AG04450 (cell line): ENCODE data around the gene NDUFA1. TPM values are rescaled to one million over a fixed set of nuclear protein-coding genes. Genes with fewer than 3 reads are reported as not detected.

ENCODE experiments used
- CTCF ChIA-PET: fragments of 300-600, 350-600 bp; formaldehyde crosslinking; extraction: SDS; loops from one replicate; lab custom pipeline; 2022; ENCODE audit warnings: antibody characterized with exemption, inconsistent platforms; lab: Charles Lee
- POLR2A ChIA-PET: fragments of 350-600 bp; formaldehyde crosslinking; extraction: SDS; loops from one replicate; lab custom pipeline; 2021; ENCODE audit warnings: antibody characterized with exemption, inconsistent platforms; lab: Yijun Ruan, JAX
- DNase-seq: peaks from one replicate; pipeline ENCODE4 v3.0.0-alpha.2; 2011; ENCODE audit warnings: low read depth, low spot score
- H3K27ac ChIP-seq: one replicate; pipeline ENCODE4 v1.5.1; 2012; ENCODE audit warnings: low read depth, low read length, control low read depth
- H3K27me3 ChIP-seq: one replicate; pipeline ENCODE4 v1.6.0; 2012; ENCODE audit warnings: low read length; ENCODE audit not compliant: control insufficient read depth, insufficient read depth
- H3K4me3 ChIP-seq: 2 replicates; pipeline ENCODE4 v1.5.1; 2011; ENCODE audit warnings: mild to moderate bottlenecking, low read depth, low read length, control low read depth
- H3K9me3 ChIP-seq: 2 replicates; pipeline ENCODE4 v1.5.1; 2012; ENCODE audit warnings: low read length; ENCODE audit not compliant: control insufficient read depth, insufficient read depth
- polyA plus RNA-seq: library from polyadenylated mRNA; depleted of rRNA; stranded (reverse); fragments of >200 nt; gene quantifications from 2 replicates; pipeline ENCODE4 v1.2.3, GENCODE V29; 2011
- TF ChIP-seq, protein P1 (sequence below): IDR thresholded peaks from 2 replicates; pipeline ENCODE4 v1.5.1; 2011; ENCODE audit warnings: low read depth, low read length, control low read depth, inconsistent platforms

Gene NDUFA1
- polyA plus RNA-seq, 1 experiment, result 215 TPM

DNA sequence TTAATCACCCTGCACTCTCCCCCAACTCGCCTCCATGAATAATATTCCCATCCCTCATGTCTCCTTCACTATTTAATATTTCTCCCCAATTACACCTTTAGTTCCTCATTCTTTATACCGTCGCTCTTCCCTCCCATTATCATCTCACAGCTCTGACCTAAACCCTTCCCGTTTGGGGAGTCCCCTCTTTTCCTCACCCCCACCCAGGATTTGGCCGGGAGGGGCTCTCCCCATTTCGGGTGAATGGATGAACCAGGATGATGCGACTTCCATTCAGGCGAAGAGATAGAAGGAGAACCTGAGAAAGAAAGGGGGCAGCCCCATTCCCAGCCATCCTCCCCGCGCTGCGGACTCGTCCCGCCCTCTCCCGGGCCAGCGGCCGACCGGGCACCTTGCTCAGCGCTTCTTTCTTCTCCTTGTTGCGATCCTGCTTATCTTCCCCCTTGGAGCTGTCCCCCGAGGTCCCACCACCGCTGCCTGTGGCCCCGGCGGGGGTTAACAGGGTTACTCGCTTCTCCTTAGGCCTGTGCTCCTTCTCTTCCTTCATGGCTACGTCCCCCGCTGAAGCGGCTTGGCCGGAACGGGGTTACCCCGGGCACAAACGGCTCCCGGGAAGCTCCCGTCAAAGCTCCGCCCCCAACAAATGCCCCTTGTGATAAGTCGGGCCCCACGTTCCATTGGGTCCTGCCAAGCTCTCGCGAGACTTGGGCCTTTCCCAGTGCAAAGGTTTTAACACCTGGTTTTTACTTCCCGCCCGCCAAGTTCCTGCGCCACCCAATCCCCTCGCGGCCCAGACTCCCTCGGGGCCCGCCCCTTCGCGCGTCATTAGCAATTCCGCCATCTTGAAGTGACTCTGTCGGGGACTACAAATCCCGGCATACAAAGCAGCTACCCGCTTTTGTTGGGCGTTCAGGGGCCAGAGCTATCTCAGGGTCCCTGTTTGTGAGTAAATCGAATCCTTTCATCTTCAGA is 19.0 kb upstream of the NDUFA1 start, which contains the start of gene UPF3B:
TSS of gene UPF3B (minus strand) at position 582 of the 972 bp plus-strand sequence. CDS start at position 547, 35 bp downstream.
- CTCF ChIA-PET, result interaction anchor here (0.6 to 1.0 kb wide), 4 partner anchors 12 to 243 kb away, joined by 3 to 5 read pairs (median 4); partner anchors contain the start of gene RPL39
- DNase-seq, result peak; percentile 96
- POLR2A ChIA-PET, result interaction anchor here (0.5 to 1.9 kb wide), 6 partner anchors 17 to 278 kb away, joined by 3 to 28 read pairs (median 6); partner anchors contain the start of genes NDUFA1, RNF113A, RPL39 and UBE2A
- Histone ChIP-seq H3K27me3 (no peaks in the 10 kb centered on the region), H3K9me3 (no peaks in the 10 kb centered on the region), H3K4me3 (peak within 1 kb of the TSS; percentile 72), H3K27ac (peak within 1 kb of the TSS; percentile 77)
- TF ChIP-seq, protein P1, sequence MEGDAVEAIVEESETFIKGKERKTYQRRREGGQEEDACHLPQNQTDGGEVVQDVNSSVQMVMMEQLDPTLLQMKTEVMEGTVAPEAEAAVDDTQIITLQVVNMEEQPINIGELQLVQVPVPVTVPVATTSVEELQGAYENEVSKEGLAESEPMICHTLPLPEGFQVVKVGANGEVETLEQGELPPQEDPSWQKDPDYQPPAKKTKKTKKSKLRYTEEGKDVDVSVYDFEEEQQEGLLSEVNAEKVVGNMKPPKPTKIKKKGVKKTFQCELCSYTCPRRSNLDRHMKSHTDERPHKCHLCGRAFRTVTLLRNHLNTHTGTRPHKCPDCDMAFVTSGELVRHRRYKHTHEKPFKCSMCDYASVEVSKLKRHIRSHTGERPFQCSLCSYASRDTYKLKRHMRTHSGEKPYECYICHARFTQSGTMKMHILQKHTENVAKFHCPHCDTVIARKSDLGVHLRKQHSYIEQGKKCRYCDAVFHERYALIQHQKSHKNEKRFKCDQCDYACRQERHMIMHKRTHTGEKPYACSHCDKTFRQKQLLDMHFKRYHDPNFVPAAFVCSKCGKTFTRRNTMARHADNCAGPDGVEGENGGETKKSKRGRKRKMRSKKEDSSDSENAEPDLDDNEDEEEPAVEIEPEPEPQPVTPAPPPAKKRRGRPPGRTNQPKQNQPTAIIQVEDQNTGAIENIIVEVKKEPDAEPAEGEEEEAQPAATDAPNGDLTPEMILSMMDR, result no peak

DNA sequence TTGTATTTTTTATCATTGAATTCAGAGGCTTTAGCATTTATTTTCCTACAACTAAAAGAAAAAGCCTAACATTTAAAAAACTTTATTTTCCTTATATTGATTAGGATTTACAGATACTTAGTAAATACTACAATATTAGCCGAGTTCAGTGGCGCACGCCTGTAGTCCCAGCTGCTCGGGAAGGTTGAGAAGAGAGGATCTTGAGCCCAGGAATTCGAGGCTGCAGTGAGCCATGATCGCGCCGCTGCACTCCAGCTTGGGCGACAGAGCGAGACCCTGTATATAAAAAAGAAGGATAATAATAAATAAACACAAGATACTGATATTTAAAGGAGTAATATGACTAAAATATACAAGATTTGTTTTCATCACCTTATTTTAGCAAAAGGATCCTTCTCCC is 18.2 kb upstream of the NDUFA1 start:
- CTCF ChIA-PET, result interaction anchor here (0.6 to 1.0 kb wide), 4 partner anchors 11 to 244 kb away, joined by 3 to 5 read pairs (median 4); partner anchors contain the start of gene RPL39
- Histone ChIP-seq H3K9me3 (no peaks in the 10 kb centered on the region), H3K4me3 (peak overlapping the region; percentile 43), H3K27me3 (no peaks in the 10 kb centered on the region), H3K27ac (no peak overlapping the region)
- TF ChIP-seq, protein P1, result no peak
- POLR2A ChIA-PET, result interaction anchor here (0.9 to 1.9 kb wide), 5 partner anchors 17 to 279 kb away, joined by 3 to 28 read pairs (median 7); partner anchors contain the start of genes NDUFA1, RNF113A, RPL39 and UBE2A
- DNase-seq, result no peak

DNA sequence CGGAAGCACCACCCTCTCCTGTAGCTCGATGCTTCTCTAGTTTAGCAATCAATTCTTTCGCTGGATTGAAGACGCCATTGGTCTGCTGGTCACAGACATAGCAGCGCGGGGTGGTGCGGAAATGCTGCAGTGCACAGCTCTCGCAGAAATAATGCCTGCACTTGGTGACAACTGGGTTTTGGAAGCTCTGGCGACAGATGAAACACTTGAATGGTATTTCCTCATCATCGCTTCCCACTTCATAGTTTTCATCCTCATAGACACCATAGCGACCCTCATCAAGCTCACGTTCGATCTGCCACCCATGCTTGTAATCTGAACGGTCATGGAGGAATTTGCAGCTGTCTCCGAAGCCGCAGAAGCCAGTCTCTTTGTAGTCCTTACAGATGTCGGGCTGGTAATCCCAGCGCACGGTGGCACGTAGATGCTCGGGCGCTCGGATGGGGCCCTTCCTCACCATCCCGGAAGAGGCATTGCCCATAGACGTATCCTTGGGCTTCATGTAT is 953 bp upstream of the NDUFA1 start:
- DNase-seq, result no peak
- ChIA-PET CTCF (interaction anchor here (1.2 kb wide), 1 partner anchor 172 kb away, joined by 4 read pairs; no protein-coding TSS in a partner anchor), POLR2A (interaction anchor here (1.0 to 1.9 kb wide), 3 partner anchors 18 to 79 kb away, joined by 7 to 9 read pairs (median 7); partner anchors contain the start of genes RPL39 and UPF3B)
- Histone ChIP-seq H3K27ac (peak overlapping the region; percentile 91), H3K9me3 (no peaks in the 10 kb centered on the region), H3K4me3 (peak overlapping the region; percentile 75), H3K27me3 (no peaks in the 10 kb centered on the region)
- TF ChIP-seq, protein P1, result no peak

DNA sequence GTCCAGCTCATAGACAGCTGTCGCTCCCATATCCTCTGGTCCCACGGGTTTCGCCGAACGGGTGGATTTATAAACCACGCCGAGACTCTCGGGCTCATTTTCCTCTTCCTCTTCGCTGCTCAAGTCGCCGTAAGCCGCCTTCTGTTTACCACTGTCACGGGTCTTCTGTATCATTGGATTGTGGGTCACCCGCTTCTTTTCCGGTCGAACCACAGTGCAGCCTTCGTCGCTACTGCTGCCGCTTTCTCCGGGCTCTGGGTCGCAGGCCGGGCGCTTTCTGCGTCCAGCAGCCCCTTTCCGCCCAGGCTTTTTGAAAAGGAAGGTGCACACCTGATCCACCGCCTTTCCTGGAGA is 410 bp upstream of the NDUFA1 start:
- POLR2A ChIA-PET, result interaction anchor here (0.5 to 1.0 kb wide), 3 partner anchors 18 to 144 kb away, joined by 3 to 7 read pairs (median 7); partner anchors contain the start of genes RPL39 and UPF3B
- CTCF ChIA-PET, result interaction anchor here (1.2 kb wide), 1 partner anchor 173 kb away, joined by 4 read pairs; no protein-coding TSS in a partner anchor
- TF ChIP-seq, protein P1, result no peak
- Histone ChIP-seq H3K27ac (peak overlapping the region; percentile 91), H3K4me3 (peak overlapping the region; percentile 75), H3K9me3 (no peaks in the 10 kb centered on the region), H3K27me3 (no peaks in the 10 kb centered on the region)
- DNase-seq, result no peak
